OCI-LY3 (cell line): ENCODE data around the gene PDE3A.

Experiments used
- H2AFZ ChIP-seq: fragments of 200-600, 300-600 bp; shearing (Covaris generic); 2 replicates; pipeline ENCODE4 v1.6.0; 2014; ENCODE audit warnings: antibody characterized with exemption, low read depth, low read length
- H3K27ac ChIP-seq: fragments of 200-600, 300-600 bp; sonication (generic); 2 replicates; pipeline ENCODE4 v1.5.1; 2014; ENCODE audit warnings: mild to moderate bottlenecking, low read length, moderate library complexity, mixed read lengths
- H3K27me3 ChIP-seq: fragments of 200-600, 300-600 bp; sonication (generic); 2 replicates; pipeline ENCODE4 v1.6.1; 2014; ENCODE audit warnings: low read depth, low read length, mixed read lengths
- H3K36me3 ChIP-seq: fragments of 200-600, 300-600 bp; sonication (generic); replicated peaks from 2 replicates; pipeline ENCODE3; 2014; ENCODE audit warnings: low read depth, low read length, mixed read lengths
- H3K4me1 ChIP-seq: fragments of 300-600, 200-600 bp; sonication (generic); 2 replicates; pipeline ENCODE4 v1.6.1; 2014; ENCODE audit warnings: low read length, mixed read lengths
- H3K4me2 ChIP-seq: fragments of 200-600, 300-600 bp; sonication (generic); 2 replicates; pipeline ENCODE4 v1.6.1; 2014; ENCODE audit warnings: low read length, mixed read lengths
- H3K4me3 ChIP-seq: fragments of 300-600, 200-600 bp; sonication (generic); 2 replicates; pipeline ENCODE4 v1.5.1; 2014; ENCODE audit warnings: antibody characterized with exemption, mild to moderate bottlenecking, low read length, moderate library complexity
- H3K79me2 ChIP-seq: fragments of 300-600, 200-600 bp; shearing (Covaris generic); 2 replicates; pipeline ENCODE4 v1.6.1; 2014; ENCODE audit warnings: mild to moderate bottlenecking, low read length, mixed read lengths
- H3K9ac ChIP-seq: fragments of 300-600, 200-600 bp; shearing (Covaris generic); 2 replicates; pipeline ENCODE4 v1.6.0; 2014; ENCODE audit warnings: mild to moderate bottlenecking, low read length, moderate library complexity
- H3K9me3 ChIP-seq: fragments of 200-600, 300-600 bp; shearing (Covaris generic); 2 replicates; pipeline ENCODE4 v1.6.1; 2014; ENCODE audit warnings: low read length, mixed read lengths; ENCODE audit not compliant: insufficient read depth
- H4K20me1 ChIP-seq: fragments of 200-600, 300-600 bp; sonication (generic); 2 replicates; pipeline ENCODE4 v1.6.1; 2016; ENCODE audit warnings: low read length, mixed read lengths; ENCODE audit not compliant: insufficient read depth
- EZH2phosphoT487 ChIP-seq: fragments of 200-600 bp; shearing (Covaris generic); IDR thresholded peaks from 2 replicates; pipeline ENCODE4 v1.6.1; 2018; ENCODE audit warnings: antibody characterized with exemption, mixed run types, low read depth
- TF ChIP-seq, protein P1 (sequence below): fragments of 200-600, 300-600 bp; sonication (generic); IDR thresholded peaks from 2 replicates; pipeline ENCODE4 v1.5.1; 2014; ENCODE audit warnings: antibody characterized with exemption, low read length, low read depth

The PDE3A gene

DNA sequence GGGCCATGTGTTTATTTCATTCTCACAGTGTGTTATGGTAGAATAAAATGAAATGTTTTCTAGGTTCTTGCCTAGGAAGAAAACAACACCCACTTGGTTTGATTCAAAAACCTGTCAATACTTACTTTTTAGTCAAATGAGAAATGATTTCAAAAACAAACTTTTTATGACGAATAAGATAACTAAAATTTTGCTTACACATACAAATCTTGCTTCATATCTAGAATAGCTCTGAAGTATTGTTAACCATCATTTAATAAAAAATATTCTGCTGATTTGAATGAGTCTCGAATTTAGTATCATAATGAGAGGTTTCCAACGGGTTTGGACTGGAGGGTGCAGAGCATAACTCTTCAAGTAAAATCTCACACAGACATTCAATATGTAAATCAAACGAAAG is 350.0 kb downstream of the PDE3A start:
- H4K20me1 ChIP-seq, result no peaks in the 10 kb centered on the region
- no peak overlapping the region for H3K4me3 ChIP-seq
- peaks cover 8% of the 10 kb centered on the region for H3K4me1 ChIP-seq
- no peaks in the 10 kb centered on the region for H3K36me3 ChIP-seq
- no peak overlapping the region for H3K4me2 ChIP-seq
- H3K79me2 ChIP-seq, result no peaks in the 10 kb centered on the region
- H3K27ac ChIP-seq, result no peak overlapping the region
- TF ChIP-seq, protein P1, sequence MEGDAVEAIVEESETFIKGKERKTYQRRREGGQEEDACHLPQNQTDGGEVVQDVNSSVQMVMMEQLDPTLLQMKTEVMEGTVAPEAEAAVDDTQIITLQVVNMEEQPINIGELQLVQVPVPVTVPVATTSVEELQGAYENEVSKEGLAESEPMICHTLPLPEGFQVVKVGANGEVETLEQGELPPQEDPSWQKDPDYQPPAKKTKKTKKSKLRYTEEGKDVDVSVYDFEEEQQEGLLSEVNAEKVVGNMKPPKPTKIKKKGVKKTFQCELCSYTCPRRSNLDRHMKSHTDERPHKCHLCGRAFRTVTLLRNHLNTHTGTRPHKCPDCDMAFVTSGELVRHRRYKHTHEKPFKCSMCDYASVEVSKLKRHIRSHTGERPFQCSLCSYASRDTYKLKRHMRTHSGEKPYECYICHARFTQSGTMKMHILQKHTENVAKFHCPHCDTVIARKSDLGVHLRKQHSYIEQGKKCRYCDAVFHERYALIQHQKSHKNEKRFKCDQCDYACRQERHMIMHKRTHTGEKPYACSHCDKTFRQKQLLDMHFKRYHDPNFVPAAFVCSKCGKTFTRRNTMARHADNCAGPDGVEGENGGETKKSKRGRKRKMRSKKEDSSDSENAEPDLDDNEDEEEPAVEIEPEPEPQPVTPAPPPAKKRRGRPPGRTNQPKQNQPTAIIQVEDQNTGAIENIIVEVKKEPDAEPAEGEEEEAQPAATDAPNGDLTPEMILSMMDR, result no peak
- TF ChIP-seq EZH2phosphoT487, result no peak
- no peaks in the 10 kb centered on the region for H3K9me3 ChIP-seq
- no peaks in the 10 kb centered on the region for H3K27me3 ChIP-seq
- no peak overlapping the region for H2AFZ ChIP-seq
- no peak overlapping the region for H3K9ac ChIP-seq

DNA sequence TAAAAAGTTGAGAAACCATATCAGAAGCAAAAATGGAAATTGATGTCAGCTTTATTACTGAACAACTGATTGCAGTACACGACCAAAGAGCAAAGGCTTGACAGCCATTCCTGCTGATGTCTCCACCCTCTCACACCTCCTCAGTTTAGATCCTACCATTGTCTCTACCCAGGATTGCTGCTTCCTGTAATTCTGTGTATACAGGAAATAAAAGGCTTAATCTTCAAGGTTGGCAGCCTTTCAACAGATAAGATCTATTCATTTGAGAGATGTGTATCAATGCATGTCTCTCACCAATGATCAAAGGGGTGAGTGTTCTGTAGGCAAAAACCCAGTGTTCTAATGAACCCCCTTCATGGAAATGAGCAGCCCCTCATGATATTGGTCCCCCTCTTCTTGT is 353.8 kb downstream of the PDE3A start:
- no peak overlapping the region for H3K9ac ChIP-seq
- no peaks in the 10 kb centered on the region for H3K27me3 ChIP-seq
- no peaks in the 10 kb centered on the region for H4K20me1 ChIP-seq
- H3K36me3 ChIP-seq, result no peaks in the 10 kb centered on the region
- no peaks in the 10 kb centered on the region for H3K4me1 ChIP-seq
- H3K4me3 ChIP-seq, result no peak overlapping the region
- no peak overlapping the region for H3K4me2 ChIP-seq
- no peaks in the 10 kb centered on the region for H3K79me2 ChIP-seq
- H3K27ac ChIP-seq, result no peak overlapping the region
- H2AFZ ChIP-seq, result no peak overlapping the region
- no peaks in the 10 kb centered on the region for H3K9me3 ChIP-seq
- TF ChIP-seq, protein P1, result no peak
- no peak for TF ChIP-seq EZH2phosphoT487

DNA sequence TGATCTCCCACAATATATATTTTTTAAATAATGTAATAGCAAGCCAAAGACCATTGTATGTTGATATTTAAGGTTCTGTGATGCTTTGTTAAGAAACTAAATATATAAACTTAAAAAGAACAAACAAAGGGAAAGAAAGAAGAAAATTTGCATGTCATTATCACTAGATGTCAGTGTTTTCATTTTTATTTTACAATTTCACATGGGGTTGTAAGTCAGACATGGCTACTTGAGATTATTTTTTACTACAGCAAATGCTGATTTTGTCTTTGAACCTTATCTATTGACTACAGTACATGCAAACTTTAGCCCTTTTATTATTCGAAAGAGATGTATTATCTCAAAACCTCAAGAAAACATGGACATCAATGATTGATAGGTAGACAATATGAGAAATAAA is 362.9 kb downstream of the PDE3A start:
- TF ChIP-seq EZH2phosphoT487, result no peak
- TF ChIP-seq, protein P1, result no peak
- Histone ChIP-seq H3K9ac (no peak overlapping the region), H3K4me3 (no peak overlapping the region), H2AFZ (no peak overlapping the region), H4K20me1 (no peaks in the 10 kb centered on the region), H3K27ac (no peak overlapping the region), H3K4me1 (no peaks in the 10 kb centered on the region), H3K36me3 (no peaks in the 10 kb centered on the region), H3K9me3 (no peaks in the 10 kb centered on the region), H3K27me3 (no peaks in the 10 kb centered on the region), H3K79me2 (no peaks in the 10 kb centered on the region), H3K4me2 (no peak overlapping the region)
